Endodermal cell (in vitro differentiated cells): ENCODE data around the gene REC8. TPM values are rescaled to one million over a fixed set of nuclear protein-coding genes. Genes with fewer than 3 reads are reported as not detected.

ENCODE experiments used
- DNase-seq: peaks from one replicate; pipeline ENCODE4 v3.0.0-alpha.2; 2017
- H3K27ac ChIP-seq: 2 replicates; pipeline ENCODE4 v1.5.1; 2013; ENCODE audit warnings: mild to moderate bottlenecking, low read depth, low read length, moderate library complexity
- H3K27me3 ChIP-seq: 2 replicates; pipeline ENCODE4 v1.6.1; 2013; ENCODE audit warnings: mild to moderate bottlenecking, low read length, moderate library complexity; ENCODE audit not compliant: insufficient read depth, control insufficient read depth, poor library complexity, severe bottlenecking
- H3K36me3 ChIP-seq: 2 replicates; pipeline ENCODE4 v1.7.0; 2013; ENCODE audit warnings: mild to moderate bottlenecking, low read length, moderate library complexity; ENCODE audit not compliant: control insufficient read depth, insufficient read depth
- H3K4me1 ChIP-seq: one replicate; pipeline ENCODE4 v1.7.0; 2013; ENCODE audit warnings: low read length; ENCODE audit not compliant: control insufficient read depth, insufficient read depth
- H3K4me3 ChIP-seq: 2 replicates; pipeline ENCODE4 v1.5.1; 2013; ENCODE audit warnings: mild to moderate bottlenecking, low read length, moderate library complexity
- H3K9ac ChIP-seq: 2 replicates; pipeline ENCODE4 v1.6.1; 2013; ENCODE audit warnings: mild to moderate bottlenecking, low read length, moderate library complexity; ENCODE audit not compliant: poor library complexity, severe bottlenecking; ENCODE audit errors: extremely low read depth
- H3K9me3 ChIP-seq: 2 replicates; pipeline ENCODE4 v1.6.1; 2013; ENCODE audit warnings: mild to moderate bottlenecking, low read length, moderate library complexity; ENCODE audit not compliant: control insufficient read depth
- H3K27ac Mint-ChIP-seq: 2 replicates; pipeline ENCODE4 v1.8.0; 2020; ENCODE audit warnings: mixed read lengths
- H3K27me3 Mint-ChIP-seq: 2 replicates; pipeline ENCODE4 v1.8.0; 2021; ENCODE audit warnings: mild to moderate bottlenecking, mixed read lengths; ENCODE audit not compliant: insufficient read depth
- H3K36me3 Mint-ChIP-seq: 2 replicates; pipeline ENCODE4 v1.8.0; 2020; ENCODE audit warnings: low read depth, mixed read lengths
- H3K4me1 Mint-ChIP-seq: 2 replicates; pipeline ENCODE4 v1.8.0; 2020; ENCODE audit warnings: mixed read lengths
- H3K4me3 Mint-ChIP-seq: 2 replicates; pipeline ENCODE4 v1.8.0; 2020; ENCODE audit warnings: mild to moderate bottlenecking, moderate library complexity, mixed read lengths
- H3K9me3 Mint-ChIP-seq: 2 replicates; pipeline ENCODE4 v1.8.0; 2020; ENCODE audit warnings: mild to moderate bottlenecking, mixed read lengths
- CTCF ChIP-seq: fragments of 200-600 bp; sonication (generic); conservative IDR thresholded peaks from 2 replicates; pipeline ENCODE4 v1.5.0; 2021; ENCODE audit warnings: antibody characterized with exemption, mild to moderate bottlenecking
- WGBS, 2 experiments: methylation state at CpG; one replicate each; pipeline versions ENCODE4 v1.1.5 to v1.1.7; 2013; ENCODE audit warnings: missing lambda C conversion rate in 2 of 2, mixed read lengths in 1 of 2; ENCODE audit not compliant: insufficient coverage in 1 of 2, insufficient read length in 1 of 2; 5-methylcytosine and 5-hydroxymethylcytosine counted together
- total RNA-seq, 2 donors: library from RNA; stranded (reverse); fragmentation: NEBNext Ultra II Directional in 1 of 2; extraction: Animal tissue kit (Norgen Biotek cat#: 25700) in 1 of 2; gene quantifications; 2 replicates in 1 of 2; 3 replicates in 1 of 2; pipeline ENCODE4 v1.2.1, GENCODE V29; 2021

The REC8 gene
- total RNA-seq, 2 donors from 2014 or later: 60.3 to 98.3 TPM

- H3K27ac ChIP-seq: no peak overlapping the region
- H3K9ac ChIP-seq: no peak overlapping the region
- Mint-ChIP-seq H3K4me1 (peaks cover 4% of the 10 kb centered on the region), H3K27me3 (no peaks in the 10 kb centered on the region), H3K36me3 (peaks cover 14% of the 10 kb centered on the region), H3K9me3 (no peaks in the 10 kb centered on the region), H3K4me3 (no peak overlapping the region), H3K27ac (no peak overlapping the region)
- H3K36me3 ChIP-seq: peaks cover 16% of the 10 kb centered on the region
- no peak overlapping the region for H3K4me3 ChIP-seq
- no peaks in the 10 kb centered on the region for H3K9me3 ChIP-seq
- DNase-seq: no peak
- H3K4me1 ChIP-seq: no peaks in the 10 kb centered on the region
- no peaks in the 10 kb centered on the region for H3K27me3 ChIP-seq
- TF ChIP-seq CTCF: no peak
- 97 to 100% methylated on average over 1 to 2 of the region's 2 CpGs for WGBS, 2 experiments
Measured at GRCh38 chr14:24127673-24128072, 44.2 kb upstream of the REC8 start.

- Mint-ChIP-seq H3K27ac (no peak overlapping the region), H3K4me1 (no peaks in the 10 kb centered on the region), H3K9me3 (no peaks in the 10 kb centered on the region), H3K27me3 (no peaks in the 10 kb centered on the region), H3K4me3 (no peak overlapping the region), H3K36me3 (peaks cover 4% of the 10 kb centered on the region)
- Histone ChIP-seq H3K4me1 (no peaks in the 10 kb centered on the region), H3K9ac (no peak overlapping the region), H3K36me3 (peaks cover under 1% of the 10 kb centered on the region), H3K9me3 (no peaks in the 10 kb centered on the region), H3K4me3 (no peak overlapping the region), H3K27ac (no peak overlapping the region), H3K27me3 (no peaks in the 10 kb centered on the region)
- TF ChIP-seq CTCF: no peak
- WGBS, 2 experiments: 87 to 90% methylated on average over 5 to 8 of the region's 8 CpGs
- DNase-seq: no peak
Measured at GRCh38 chr14:24129410-24129998, 42.4 kb upstream of the REC8 start.

GRCh38 chr14:24130380-24130716 lies 41.5 kb upstream of the REC8 start, which contains the start of gene FITM1:
FITM1 (plus strand) TSS chr14:24130659; CDS start chr14:24131564, 905 bp downstream.
- no peaks in the 10 kb centered on the region for H3K27me3 Mint-ChIP-seq
- H3K36me3 ChIP-seq: no peaks in the 10 kb centered on the region
- no peak for DNase-seq
- H3K4me1 Mint-ChIP-seq: peaks cover 2% of the 10 kb centered on the region
- H3K9me3 Mint-ChIP-seq: no peaks in the 10 kb centered on the region
- H3K9ac ChIP-seq: no peak within 1 kb of the TSS
- no peaks in the 10 kb centered on the region for H3K9me3 ChIP-seq
- no peak within 1 kb of the TSS for H3K4me3 Mint-ChIP-seq
- H3K27me3 ChIP-seq: no peaks in the 10 kb centered on the region
- no peak within 1 kb of the TSS for H3K4me3 ChIP-seq
- no peak within 1 kb of the TSS for H3K27ac Mint-ChIP-seq
- 82 to 94% methylated on average over 3 to 5 of the region's 5 CpGs for WGBS, 2 experiments
- no peaks in the 10 kb centered on the region for H3K4me1 ChIP-seq
- no peaks in the 10 kb centered on the region for H3K36me3 Mint-ChIP-seq
- TF ChIP-seq CTCF: no peak
- no peak within 1 kb of the TSS for H3K27ac ChIP-seq
